Neutrophil (primary cell): ENCODE results near the gene TUBB4B.
"Not testable (repeated sequence)": the region's sequence is repeated elsewhere in the genome, so short reads cannot be mapped to it uniquely, and the experiment has no call there.

Source experiments
- H3K27ac ChIP-seq: fragments of 200-600 bp; sonication (generic); 2 replicates; pipeline ENCODE4 v1.5.1; 2016; ENCODE audit warnings: mild to moderate bottlenecking, moderate library complexity
- H3K27me3 ChIP-seq: fragments of 200-600 bp; sonication (generic); 2 replicates; pipeline ENCODE4 v1.6.0; 2016; ENCODE audit warnings: mild to moderate bottlenecking
- H3K36me3 ChIP-seq: fragments of 200-600 bp; sonication (generic); 2 replicates; pipeline ENCODE4 v1.5.1; 2017
- H3K4me1 ChIP-seq, 2 experiments: fragments of 200-600 bp in 1 of 2; sonication (generic) in 1 of 2; 1 replicate in 1 of 2; 2 replicates in 1 of 2; pipeline versions ENCODE4 v1.5.1 to v1.6.1; 2013 to 2016; ENCODE audit warnings: low read depth in 1 of 2, low read length in 1 of 2, mild to moderate bottlenecking in 1 of 2, moderate library complexity in 1 of 2; ENCODE audit not compliant: control insufficient read depth in 1 of 2, insufficient read depth in 1 of 2
- H3K4me3 ChIP-seq, 2 experiments: fragments of 200-600 bp in 1 of 2; sonication (generic) in 1 of 2; 1 replicate in 1 of 2; 2 replicates in 1 of 2; pipeline ENCODE4 v1.5.1; 2013 to 2016; ENCODE audit warnings: low read depth in 1 of 2, low read length in 1 of 2, mild to moderate bottlenecking in 1 of 2, moderate library complexity in 1 of 2
- H3K9me3 ChIP-seq: fragments of 200-600 bp; sonication (generic); 2 replicates; pipeline ENCODE4 v1.5.1; 2016
- TF ChIP-seq, protein P1 (sequence below): fragments of 200-600 bp; sonication (generic); IDR thresholded peaks from 2 replicates; pipeline ENCODE4 v1.5.1; 2016; ENCODE audit warnings: antibody characterized with exemption

TUBB4B gene

DNA sequence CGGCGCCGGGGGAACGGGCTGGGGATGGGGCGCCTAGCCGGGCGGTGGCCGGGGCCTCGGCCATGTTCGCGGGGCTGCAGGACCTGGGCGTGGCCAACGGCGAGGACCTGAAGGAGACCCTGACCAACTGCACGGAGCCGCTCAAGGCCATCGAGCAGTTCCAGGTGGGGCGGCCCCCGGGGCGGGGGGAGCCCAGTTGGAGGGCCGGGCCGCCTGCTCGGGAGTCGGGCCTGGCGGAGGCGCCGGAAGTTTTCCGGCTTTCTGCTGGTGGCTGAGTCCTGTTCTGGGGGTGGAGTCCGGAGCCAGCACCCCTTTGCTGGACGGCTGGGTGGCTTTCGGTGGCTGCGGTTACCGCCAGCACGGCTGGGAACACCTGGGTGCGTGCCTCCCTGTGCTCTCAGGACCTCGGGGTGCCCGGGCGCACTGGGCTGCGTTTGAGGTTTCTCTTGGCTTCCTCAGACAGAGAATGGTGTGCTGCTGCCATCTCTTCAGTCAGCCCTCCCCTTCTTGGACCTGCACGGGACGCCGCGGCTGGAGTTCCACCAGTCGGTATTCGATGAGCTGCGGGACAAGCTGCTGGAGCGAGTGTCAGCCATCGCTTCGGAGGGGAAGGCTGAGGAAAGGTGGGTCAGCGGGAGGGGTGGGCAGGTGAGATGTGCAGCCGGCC lies 14.5 kb downstream of the TUBB4B start:
- TF ChIP-seq, protein P1, sequence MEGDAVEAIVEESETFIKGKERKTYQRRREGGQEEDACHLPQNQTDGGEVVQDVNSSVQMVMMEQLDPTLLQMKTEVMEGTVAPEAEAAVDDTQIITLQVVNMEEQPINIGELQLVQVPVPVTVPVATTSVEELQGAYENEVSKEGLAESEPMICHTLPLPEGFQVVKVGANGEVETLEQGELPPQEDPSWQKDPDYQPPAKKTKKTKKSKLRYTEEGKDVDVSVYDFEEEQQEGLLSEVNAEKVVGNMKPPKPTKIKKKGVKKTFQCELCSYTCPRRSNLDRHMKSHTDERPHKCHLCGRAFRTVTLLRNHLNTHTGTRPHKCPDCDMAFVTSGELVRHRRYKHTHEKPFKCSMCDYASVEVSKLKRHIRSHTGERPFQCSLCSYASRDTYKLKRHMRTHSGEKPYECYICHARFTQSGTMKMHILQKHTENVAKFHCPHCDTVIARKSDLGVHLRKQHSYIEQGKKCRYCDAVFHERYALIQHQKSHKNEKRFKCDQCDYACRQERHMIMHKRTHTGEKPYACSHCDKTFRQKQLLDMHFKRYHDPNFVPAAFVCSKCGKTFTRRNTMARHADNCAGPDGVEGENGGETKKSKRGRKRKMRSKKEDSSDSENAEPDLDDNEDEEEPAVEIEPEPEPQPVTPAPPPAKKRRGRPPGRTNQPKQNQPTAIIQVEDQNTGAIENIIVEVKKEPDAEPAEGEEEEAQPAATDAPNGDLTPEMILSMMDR: no peak
- H3K36me3 ChIP-seq: peaks cover 18% of the 10 kb centered on the region
- H3K27ac ChIP-seq: peak overlapping the region; percentile 73
- H3K4me3 ChIP-seq: peak overlapping the region; percentile 93 to 99
- H3K27me3 ChIP-seq: no peaks in the 10 kb centered on the region
- H3K4me1 ChIP-seq: peaks cover 24 to 27% of the 10 kb centered on the region in 2 experiments
- H3K9me3 ChIP-seq: no peaks in the 10 kb centered on the region

DNA sequence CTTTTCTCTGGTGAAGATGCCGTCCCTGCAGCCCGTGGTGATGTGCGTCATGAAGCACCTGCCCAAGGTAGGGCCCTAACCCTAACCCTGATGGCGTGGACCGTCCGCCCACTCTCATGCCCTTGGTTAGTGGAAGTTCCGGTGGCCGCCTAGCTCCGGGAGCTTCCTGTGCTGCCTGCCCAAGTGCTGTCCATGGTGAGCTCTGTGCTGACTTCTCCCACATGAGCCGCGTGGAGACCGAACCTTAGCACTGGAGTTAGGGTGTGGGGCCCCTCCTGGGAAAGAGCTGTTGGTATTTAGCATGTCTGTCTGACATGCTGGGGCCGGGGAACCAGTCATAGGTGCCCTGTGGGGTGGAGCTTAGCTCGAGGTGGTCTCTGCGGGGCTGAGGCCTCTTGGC lies 15.3 kb downstream of the TUBB4B start:
- H3K9me3 ChIP-seq: no peaks in the 10 kb centered on the region
- H3K4me1 ChIP-seq: peaks cover 24 to 27% of the 10 kb centered on the region in 2 experiments
- H3K36me3 ChIP-seq: peaks cover 18% of the 10 kb centered on the region
- H3K27ac ChIP-seq: no peak overlapping the region
- no peaks in the 10 kb centered on the region for H3K27me3 ChIP-seq
- TF ChIP-seq, protein P1: no peak
- peak overlapping the region; percentile 93 to 99 for H3K4me3 ChIP-seq

DNA sequence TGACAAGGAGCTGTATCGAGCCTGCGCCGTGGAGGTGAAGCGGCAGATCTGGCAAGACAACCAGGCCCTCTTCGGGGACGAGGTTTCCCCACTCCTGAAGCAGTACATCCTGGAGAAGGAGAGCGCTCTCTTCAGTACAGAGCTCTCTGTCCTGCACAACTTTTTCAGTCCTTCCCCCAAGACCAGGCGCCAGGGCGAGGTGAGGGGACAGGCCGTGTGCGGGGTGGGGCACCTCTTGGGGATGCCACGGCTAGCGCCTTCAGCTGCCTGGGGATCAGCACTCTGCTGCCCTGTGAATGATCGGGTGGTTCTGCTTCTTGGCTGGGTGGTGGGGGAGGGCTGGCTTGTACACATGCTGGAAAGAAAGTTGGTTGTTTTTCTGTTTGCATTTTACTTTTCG lies 15.8 kb downstream of the TUBB4B start:
- Histone ChIP-seq H3K27ac (no peak overlapping the region), H3K4me1 (peaks cover 24 to 27% of the 10 kb centered on the region in 2 experiments), H3K4me3 (peak overlapping the region in 1 of 2 experiments; percentile 99), H3K9me3 (no peaks in the 10 kb centered on the region), H3K27me3 (no peaks in the 10 kb centered on the region), H3K36me3 (peaks cover 18% of the 10 kb centered on the region)
- TF ChIP-seq, protein P1: no peak

DNA sequence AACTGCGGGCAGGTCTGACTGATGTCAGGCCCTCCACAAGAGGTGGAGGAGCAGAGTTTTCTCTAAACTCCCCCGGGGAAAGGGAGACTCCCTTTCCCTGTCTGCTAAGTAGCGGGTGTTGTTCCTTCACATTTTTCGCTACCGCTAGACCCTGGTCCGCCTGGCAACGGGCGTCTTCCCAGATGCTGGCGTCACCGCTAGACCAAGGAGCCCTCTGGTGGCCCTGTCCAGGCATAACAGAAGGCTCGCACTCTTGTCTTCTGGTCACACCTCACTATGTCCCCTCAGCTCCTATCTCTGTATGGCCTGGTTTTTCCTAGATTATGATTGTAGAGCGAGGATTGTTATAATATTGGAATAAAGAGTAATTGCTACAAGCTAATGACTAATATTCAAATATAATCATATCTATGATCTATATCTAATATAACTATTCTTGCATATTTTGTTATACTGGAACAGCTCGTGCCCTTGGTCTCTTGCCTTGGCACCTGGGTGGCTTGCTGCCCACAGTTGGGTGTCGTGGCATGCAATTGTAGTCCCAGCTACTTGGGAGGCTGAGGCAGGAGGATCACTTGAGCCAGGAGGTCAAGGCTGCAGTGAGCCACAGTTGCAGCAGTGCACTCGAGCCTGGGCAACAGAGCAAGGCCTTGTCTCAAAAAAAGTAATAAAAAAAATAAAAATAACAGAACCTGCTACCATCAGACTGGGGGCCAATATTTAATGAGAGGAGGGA lies 21.3 kb downstream of the TUBB4B start:
- peaks cover 48% of the 10 kb centered on the region for H3K36me3 ChIP-seq
- H3K9me3 ChIP-seq, H3K4me3 ChIP-seq, H3K4me1 ChIP-seq, H3K27me3 ChIP-seq, H3K27ac ChIP-seq: not testable (repeated sequence)

DNA sequence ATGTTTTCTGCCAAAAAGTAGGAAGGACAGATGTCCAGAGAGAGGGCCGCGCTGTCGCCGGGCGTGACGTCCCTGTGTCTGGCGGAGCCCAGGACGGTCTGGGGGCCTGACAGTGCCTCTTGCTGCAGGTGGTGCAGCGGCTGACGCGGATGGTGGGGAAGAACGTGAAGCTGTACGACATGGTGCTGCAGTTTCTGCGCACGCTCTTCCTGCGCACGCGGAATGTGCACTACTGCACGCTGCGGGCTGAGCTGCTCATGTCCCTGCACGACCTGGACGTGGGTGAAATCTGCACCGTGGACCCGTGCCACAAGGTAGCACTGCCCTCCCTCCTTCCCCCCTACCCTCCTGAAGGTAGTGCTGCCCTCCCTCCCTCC lies 21.8 kb downstream of the TUBB4B start:
- Histone ChIP-seq H3K27me3 (no peaks in the 10 kb centered on the region), H3K4me3 (no peak overlapping the region), H3K4me1 (no peaks in the 10 kb centered on the region), H3K27ac (no peak overlapping the region), H3K9me3 (no peaks in the 10 kb centered on the region), H3K36me3 (peaks cover 54% of the 10 kb centered on the region)
- TF ChIP-seq, protein P1: no peak

DNA sequence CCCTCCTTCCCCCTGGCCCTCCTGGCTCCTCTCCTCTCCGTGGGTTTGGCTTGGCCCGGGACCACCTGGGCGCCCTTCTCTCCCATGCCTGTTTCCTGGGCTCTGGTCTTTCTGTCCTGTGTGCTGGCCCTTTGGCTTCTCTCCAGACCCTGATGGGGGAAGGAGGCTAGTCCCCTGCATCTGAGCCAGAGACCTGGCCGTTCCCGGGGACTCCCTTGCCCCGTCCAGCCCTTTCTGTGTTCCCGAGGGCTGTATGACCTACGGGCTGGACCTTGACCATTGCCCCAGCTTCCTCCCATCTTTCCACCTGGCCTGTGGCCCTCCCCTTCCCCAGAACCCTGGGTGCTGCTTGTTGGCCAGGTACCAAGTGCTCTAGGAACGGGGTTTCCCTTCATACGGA lies 22.4 kb downstream of the TUBB4B start:
- Histone ChIP-seq H3K4me1 (no peaks in the 10 kb centered on the region), H3K4me3 (no peak overlapping the region), H3K36me3 (peaks cover 60% of the 10 kb centered on the region), H3K9me3 (no peaks in the 10 kb centered on the region), H3K27ac (no peak overlapping the region), H3K27me3 (no peaks in the 10 kb centered on the region)
- TF ChIP-seq, protein P1: no peak
